HG03442 (cell line): ENCODE measurements around the gene GRIK4.
"Not testable (repeated sequence)": the region's sequence is repeated elsewhere in the genome, so short reads cannot be mapped to it uniquely, and the experiment has no call there.

Source experiments
- ATAC-seq: cut with Tn5 transposase; IDR thresholded peaks from one replicate; pipeline ENCODE4 v1.9.1; 2021; ENCODE audit warnings: mild to moderate bottlenecking, moderate library complexity; ENCODE audit not compliant: unreplicated experiment

The GRIK4 gene

DNA sequence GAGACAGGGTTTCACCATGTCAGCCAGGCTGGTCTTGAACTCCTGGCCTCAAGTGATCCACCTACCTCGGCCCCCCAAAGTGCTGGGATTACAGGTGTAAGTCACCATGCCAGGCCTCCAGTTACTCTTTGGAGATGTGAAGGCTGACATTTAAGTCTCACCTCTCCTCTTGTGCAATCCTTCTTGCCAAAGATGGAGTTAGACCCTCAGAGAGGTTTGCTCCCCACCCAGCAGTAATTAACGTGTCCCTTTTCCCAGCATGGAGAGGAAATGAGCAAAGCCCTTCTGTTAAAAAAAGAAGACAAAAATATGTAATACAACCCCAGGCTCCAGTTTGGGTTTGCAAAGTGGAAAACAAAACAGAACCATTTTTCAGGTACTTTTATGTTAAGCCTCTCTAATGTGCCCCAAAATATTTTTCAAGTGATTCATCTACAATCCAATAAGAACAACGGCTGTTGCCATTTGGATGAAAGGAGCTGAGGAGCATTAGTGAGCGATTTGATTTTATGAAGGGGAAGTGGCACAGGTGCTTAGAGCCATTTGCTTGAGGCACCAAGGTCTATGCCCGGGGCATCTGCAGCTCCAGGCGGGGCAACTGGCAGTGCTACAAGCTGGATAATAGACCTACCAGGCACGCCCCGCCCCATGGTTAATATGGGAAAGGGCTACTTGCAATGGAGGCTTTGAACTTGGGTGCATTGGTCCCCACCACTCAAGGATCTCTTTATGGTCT, 57.2 kb downstream of the GRIK4 start:
- no peak for ATAC-seq

- no peak for ATAC-seq
These were observed 58.3 kb downstream of the GRIK4 start for GRCh38 chr11:120569861-120570260.

DNA sequence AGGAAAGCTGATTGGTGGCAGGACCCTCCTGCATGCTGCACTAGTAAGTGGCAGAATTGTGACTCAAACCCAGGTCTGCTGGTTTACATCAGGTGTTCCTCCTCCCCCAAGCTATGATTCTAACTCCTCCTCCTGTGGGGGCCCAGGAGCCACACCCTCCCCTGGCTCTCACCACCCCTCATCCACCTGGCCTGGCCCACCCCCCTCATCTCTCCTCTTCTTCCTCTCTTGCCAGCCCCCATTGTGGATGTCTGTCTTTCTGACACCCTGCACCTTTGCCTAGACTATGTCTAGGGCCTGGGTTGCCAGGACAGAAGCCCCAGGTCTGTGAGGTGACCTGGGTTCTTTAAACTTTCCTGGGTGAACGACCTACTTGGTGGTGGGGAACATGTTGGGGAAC, 59.9 kb downstream of the GRIK4 start:
- ATAC-seq: no peak

- no peak for ATAC-seq
These were observed 62.3 kb downstream of the GRIK4 start for GRCh38 chr11:120573756-120574354.

GRCh38 chr11:120574876-120575275, 63.3 kb downstream of the GRIK4 start:
- no peak for ATAC-seq

DNA sequence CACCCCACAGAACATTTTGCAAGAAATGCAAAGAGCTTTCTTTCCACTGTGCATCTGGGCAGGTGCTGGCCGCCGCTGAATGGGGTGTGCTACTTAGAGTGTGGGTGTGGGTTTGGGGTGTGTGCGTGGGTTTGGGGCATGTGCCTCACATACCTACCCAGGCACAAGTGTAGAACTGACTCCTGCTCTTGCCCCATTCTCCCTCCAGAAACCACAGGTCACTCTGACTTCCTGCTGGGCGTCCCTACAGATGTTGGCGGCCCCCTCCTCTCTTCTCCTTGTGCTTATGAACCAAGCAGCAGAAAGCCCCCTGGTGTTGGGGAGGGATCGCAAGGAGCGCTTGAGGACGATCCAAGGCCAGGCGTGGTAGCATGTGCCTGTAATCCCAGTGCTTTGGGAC, 63.9 kb downstream of the GRIK4 start:
- ATAC-seq: no peak

- ATAC-seq: no peak
These were observed 65.1 kb downstream of the GRIK4 start for GRCh38 chr11:120576606-120577005.

DNA sequence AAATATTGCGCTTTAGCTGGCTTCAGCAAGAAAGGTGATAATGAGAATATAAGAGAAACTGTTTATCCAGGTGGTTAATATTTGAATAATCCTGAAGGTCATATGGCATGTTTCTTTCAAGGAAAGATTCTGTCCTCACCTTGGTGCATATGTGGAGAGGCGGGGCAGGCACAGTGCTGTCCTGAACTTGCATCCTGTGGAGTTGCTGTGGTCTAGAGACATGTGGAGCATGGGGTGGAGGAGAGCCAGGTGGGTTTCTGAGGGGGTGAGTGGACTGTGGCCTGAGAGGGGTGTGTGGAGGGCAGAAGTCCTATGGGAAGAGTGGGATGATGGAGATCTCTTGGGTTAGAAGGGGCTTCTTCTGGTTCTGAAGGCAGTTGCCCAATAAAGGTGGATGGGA, 65.5 kb downstream of the GRIK4 start:
- no peak for ATAC-seq

DNA sequence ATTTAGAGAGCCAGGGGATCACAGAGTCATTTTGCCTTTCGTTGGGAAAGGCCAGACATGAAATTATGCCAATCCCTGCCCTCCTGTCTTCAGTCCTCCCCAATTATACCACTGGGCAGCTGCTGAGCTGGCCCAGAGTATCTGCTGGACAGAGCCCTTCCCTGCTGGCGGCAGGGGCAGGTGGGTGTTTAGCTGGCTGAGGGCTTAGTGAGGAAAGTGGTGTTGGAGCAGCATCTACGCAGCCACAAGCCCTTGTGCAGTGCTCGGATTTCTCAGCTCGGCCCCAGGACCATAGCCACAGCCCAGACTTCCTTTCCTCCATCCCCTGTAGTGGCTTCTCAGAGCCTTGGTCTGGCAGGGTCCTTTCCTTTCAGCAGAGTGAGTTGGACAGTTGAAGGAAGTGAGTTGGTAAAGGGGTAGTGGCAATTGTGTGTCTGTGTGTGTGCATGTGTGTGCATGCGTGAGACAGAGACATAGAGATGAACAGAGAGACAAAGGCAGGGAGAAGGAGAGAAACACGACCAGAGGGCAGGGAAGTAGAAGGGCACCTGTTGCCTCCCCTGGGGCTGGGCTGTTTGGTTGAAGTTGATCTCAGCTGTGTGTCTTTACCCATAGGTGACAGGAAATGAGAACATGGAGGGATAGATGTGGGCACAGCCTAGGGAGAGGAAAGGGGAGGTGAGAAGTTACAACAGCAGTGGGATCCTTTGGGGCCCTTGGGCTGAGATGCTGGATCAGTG, 66.2 kb downstream of the GRIK4 start:
- no peak for ATAC-seq

- ATAC-seq: no peak
These were observed 67.1 kb downstream of the GRIK4 start for GRCh38 chr11:120578596-120579154.

GRCh38 chr11:120579611-120580031, 68.1 kb downstream of the GRIK4 start:
- ATAC-seq: peak; percentile 47

- no peak for ATAC-seq
These were observed 69.8 kb downstream of the GRIK4 start for GRCh38 chr11:120581313-120581712.

- not testable (repeated sequence) for ATAC-seq
These were observed 71.0 kb downstream of the GRIK4 start for GRCh38 chr11:120582535-120582934.

DNA sequence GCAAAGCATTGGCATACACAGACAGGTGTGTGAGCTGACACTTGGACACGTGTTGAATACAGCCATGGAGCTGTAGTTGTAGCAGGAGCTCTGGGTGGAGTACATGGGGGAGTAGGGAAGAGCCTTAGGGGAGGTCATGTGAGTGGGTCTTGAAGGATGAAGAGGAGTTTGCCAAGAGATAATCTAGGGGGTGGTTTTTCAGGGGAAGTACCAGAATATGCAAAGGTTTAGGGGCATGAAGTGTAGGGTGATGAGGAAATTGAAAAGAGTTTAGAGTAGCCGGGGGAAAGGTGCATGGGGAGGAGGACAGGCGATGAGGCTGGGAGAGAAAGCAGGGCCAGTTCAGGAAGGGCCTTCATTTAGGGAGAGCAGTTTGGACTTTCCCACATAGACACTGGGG, 74.5 kb downstream of the GRIK4 start:
- no peak for ATAC-seq

DNA sequence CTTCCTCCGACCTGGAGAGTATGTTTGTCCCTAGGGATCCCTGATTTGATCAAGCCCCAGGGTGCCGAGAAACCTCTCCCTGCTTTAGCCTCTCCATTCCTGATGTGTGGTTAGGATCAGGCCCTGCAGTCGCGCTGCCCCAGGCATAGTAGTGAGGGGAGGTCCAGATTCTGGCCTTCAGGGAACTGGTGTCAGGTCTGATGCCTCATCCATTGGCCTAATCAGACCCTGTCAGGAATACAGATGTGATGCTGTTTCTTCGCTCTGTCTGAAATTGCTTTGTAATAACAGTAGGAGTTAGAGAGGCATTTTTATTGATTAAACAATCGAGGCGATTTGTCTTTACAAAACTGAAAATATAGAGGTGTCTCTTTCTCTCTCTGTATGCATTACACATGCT, 75.2 kb downstream of the GRIK4 start:
- no peak for ATAC-seq

DNA sequence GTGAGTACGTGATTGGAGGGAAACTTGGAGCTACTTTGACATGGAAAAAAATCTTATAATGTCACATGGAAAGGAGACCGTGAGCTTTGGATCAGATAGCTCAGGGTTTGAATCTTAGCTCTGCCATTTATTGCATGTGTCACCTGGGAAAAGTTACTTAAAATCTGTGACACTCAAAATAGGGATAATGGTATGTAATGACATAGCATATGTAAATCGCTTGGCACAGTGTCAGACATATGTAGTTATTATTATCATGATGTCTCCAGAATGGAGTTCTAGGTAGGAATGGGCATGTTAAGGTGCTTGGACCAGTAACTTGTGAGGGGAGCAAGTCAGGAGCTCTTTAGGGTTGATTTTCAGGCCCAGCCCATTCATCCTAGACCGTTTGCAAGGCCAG, 75.8 kb downstream of the GRIK4 start:
- no peak for ATAC-seq

DNA sequence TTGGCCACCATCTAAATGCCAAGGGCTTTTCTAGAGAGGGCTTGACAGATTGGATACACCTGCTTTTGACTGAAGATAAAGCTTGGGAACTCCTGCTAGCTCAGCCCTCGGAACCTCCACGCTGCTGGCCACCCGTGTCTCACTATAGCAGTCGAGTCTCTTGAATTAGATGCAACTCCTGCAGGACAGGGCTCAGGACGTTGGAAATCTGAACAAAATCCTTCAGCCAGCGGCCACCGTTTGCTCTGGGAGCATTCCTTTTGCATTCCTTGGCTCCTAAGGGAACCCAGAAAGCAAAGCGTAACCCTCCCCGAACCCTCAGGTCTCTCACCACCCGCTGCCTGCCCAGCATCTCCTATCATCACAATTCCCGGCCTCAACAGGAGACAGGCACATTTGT, 77.8 kb downstream of the GRIK4 start:
- no peak for ATAC-seq

DNA sequence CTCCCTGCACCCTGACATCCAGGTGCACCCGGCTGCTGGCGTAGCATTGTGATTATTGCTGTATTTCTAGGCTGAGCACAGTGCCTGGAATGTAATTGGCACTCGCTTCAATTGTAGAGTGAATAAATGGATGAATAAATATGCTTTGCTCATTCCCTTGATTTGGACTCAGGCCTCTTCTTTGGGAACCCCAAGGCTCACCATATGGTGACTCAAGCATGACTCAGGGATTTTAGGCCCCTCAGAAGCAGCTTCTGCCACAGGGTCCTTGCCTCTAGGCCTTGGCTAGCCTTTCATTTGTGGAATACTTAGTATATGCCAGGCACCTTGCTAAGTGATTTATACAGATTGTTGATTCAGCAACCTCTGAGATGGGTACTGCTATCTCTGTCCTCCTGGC, 78.9 kb downstream of the GRIK4 start:
- ATAC-seq: no peak

DNA sequence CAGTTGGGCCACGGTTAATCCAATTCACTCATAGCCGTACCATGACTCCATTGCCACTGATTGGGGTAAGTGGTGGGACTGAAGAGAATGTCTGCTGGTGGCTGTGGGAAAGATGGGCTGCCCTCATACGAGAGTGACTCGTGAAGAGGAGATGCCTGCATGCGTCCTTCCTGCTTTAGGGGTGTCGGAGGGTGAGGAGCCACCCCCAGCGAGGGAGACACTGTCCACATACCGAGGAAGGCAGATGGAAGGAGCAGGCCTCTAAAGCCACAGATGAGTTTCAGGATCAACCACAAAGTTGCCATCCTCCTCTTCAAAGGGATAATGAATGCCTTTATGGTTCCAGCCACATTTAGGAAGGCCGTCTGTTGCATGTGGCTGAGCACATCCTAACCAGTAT, 83.2 kb downstream of the GRIK4 start:
- ATAC-seq: no peak

GRCh38 chr11:120595557-120595956, 84.0 kb downstream of the GRIK4 start:
- no peak for ATAC-seq

GRCh38 chr11:120597250-120598215, 86.0 kb downstream of the GRIK4 start:
- ATAC-seq: no peak
